GM19397 (cell line): ENCODE measurements around the gene DNAH2.

Experiments used
- ATAC-seq: cut with Tn5 transposase; IDR thresholded peaks from one replicate; pipeline ENCODE4 v1.9.1; 2021; ENCODE audit warnings: mild to moderate bottlenecking, moderate library complexity; ENCODE audit not compliant: unreplicated experiment

The DNAH2 gene

DNA sequence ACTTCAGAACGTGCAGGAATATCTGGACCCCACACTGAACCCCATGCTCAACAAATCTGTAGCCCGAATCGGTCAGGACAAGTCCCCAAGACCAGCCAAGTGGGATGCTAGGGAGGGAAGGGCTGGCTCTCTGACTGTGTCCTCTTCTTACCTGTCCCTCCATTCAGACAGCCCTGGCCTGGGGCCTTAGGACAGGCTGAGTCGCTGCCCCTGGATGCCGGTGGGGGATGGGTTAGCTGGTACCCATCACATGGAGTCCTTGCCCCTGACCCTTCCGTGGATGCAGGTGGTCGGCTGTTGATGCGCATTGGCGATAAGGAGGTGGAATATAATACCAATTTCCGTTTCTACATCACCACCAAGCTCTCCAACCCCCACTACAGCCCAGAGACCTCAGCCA, 100.5 kb downstream of the DNAH2 start:
- ATAC-seq: no peak

DNA sequence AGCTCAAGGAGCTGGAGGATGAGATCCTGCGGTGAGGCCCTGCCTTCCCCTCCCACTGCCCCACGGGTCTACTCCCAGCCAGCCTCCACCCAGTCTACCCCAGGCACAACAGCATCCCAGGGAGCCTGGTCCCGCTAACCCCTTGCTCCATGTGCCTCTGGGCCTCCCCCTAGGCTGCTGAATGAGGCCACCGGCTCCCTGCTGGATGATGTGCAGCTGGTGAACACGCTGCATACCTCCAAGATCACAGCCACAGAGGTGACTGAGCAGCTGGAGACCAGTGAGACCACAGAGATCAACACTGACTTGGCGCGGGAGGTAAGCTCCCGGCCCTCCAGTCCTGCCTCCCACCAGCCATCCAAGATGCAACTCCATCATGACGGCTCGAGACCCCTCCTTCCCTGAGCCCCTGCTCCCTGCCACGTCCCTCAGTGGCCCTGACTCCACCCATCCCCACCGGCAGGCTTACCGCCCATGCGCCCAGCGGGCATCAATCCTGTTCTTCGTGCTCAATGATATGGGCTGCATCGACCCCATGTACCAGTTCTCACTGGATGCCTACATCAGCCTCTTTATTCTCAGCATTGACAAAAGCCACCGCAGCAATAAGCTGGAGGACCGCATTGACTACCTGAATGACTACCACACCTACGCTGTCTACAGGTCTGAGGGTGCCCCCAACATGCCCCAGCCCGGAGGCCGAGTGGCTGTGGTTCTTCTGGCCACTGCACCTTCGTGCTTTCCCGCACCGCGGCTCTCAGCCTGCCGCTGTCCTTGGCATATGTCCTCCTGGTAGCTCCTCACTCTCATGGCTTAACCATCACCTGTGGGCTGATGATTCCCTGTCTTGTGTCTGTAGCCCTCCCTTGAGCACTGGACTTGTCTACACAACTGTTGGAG, 101.5 kb downstream of the DNAH2 start:
- no peak for ATAC-seq

DNA sequence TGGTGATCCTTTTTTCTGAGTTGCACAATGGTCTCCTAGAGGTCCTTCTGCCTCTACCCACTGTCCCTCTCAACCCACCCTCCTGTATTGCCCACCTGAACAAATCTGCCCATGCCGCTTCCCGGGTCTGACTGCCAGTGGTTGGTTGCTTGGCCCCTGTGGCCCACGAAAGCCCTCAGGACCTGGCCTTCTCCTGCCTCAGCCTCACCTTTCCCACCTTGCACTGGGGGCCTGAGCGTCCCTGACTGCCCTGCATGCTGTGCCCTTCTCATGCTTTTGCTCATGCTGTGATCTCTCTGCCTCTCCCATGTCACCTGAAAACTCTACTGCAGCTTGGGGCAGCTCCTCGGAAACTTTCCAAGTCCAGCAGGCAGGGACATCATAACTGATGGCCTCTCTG, 102.7 kb downstream of the DNAH2 start:
- no peak for ATAC-seq

DNA sequence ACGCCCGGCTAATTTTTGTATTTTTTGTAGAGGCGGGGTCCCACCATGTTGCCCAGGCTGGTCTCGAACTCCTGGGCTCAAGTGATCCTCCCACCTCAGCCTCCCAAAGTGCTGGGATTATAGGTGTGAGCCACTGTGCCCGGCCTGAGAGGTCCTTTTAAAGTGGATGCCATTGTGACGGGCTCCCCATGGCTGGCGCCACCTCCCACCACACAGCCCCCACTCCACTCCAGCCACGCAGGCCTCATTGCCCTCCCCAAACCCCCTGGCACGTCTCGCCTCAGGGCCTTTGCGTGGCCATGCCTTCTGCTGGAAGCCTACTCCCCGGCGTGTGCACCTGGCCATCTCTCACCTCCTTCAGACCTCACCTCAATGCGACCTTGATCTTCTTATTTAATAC, 104.6 kb downstream of the DNAH2 start:
- ATAC-seq: no peak

DNA sequence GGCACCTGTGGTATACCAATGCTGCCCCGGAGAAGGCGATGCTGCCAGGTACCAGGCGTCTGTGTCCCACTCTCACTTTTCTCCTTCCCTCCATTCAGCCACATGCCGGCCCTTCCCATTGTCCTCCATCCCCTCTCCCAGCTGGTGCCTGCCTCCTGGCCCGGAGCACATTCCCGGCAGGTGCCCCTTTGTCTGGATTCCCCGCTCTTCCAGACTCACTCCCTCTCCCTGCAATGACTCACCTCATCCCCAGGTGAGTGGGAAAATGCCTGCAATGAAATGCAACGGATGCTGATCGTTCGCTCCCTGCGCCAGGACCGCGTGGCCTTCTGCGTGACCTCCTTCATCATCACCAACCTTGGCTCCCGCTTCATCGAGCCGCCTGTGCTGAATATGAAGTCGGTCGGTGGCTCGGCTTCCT, 106.0 kb downstream of the DNAH2 start:
- ATAC-seq: no peak

DNA sequence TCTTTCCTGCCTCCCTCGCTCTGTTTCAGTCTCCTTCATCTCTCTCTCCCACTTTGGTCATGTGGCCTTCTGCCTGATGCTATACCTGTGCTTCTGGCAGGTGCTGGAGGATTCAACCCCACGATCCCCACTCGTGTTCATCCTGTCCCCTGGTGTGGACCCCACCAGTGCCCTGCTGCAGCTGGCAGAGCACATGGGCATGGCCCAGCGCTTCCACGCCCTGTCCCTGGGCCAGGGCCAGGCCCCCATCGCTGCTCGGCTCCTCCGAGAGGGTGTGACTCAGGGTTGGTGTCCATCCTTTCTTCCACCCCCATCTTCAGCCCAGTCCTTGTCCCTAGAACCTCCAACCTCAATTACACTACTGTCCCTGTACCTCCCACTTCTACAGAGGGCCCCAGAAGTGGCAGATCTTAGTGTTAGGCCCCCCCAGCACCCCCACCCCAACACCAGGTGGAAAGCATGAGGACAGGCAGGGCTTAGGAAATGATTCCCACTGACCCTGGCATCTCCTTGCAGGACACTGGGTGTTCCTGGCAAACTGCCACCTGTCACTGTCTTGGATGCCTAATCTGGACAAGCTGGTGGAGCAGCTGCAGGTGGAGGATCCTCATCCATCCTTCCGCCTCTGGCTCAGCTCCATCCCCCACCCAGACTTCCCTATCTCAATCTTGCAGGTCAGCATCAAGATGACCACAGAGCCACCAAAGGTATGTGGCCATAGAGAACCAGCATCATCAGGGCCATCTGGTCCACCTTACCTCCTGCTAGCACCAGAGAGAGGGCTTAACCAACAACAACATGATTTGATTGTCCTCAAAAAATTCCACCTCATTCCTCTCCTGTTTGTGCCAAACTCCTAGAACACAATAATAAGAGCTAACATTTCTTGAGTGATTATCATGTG, 106.7 kb downstream of the DNAH2 start:
- ATAC-seq: no peak

DNA sequence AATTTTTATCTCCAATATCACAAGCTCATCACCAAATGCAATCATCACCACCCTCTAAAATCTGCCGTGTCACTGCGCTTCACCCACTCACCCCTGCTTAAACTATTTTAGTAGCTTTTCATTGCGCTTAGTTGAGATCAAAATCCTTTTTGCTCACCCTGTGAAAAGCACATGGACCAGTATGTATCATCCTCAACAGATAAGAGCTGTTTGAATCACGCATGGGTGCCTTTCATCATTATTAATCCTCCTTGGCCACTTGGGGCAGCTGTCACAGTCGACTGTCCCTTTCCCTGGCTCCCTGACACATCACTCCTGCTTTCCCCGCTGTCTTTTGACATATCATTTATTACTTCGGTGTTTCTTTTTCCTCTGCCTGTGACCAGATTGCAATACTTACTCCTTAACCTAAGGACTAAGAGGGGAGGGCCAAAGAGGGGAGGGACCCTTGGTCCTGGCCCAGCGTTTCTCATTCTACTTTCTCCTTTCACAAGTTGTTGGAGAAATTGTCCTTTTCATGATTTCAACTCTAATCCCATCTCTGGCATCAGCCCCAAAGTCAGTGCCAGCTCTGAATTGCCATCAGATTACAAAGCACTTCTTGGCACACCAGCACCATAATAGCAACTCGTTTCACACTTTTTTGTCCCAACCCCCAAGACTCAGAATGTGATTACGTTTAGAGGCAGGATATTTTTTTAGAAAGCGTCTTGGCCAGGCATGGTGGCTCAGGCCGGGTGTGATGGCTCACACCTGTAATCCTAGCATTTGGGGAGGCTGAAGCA, 107.9 kb downstream of the DNAH2 start:
- ATAC-seq: no peak

DNA sequence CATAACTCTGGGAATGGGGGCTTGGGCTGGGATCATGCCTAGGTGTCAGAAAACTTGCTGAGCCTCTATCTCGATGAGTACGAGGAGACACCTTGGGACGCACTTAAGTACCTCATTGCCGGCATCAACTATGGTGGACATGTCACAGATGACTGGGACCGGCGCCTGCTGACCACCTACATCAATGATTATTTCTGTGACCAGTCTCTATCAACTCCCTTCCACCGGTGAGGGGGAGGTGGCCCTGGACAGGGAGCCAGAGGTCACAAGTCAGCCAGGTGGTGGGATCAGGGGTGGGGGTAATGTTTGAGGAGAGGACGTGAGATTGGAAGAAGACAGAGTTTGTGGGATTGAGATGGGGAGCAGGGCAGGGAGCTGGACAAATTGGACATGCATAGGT, 113.1 kb downstream of the DNAH2 start:
- ATAC-seq: no peak

DNA sequence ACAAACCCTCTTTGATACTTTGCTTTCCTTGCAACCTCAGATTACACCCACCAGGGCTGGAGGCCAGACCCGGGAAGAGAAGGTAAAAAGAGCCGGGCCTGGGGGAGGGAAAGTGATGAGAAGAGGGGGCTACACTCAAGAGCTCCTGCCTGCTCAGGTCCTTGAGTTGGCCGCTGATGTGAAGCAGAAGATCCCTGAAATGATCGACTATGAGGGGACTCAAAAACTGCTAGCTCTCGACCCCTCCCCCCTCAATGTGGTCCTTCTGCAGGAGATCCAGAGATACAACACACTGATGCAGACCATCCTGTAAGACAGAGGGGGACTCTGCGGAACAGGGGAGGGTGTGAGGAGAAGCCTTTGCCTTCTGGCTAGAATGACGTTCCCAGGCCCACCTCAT, 113.7 kb downstream of the DNAH2 start:
- ATAC-seq: no peak

DNA sequence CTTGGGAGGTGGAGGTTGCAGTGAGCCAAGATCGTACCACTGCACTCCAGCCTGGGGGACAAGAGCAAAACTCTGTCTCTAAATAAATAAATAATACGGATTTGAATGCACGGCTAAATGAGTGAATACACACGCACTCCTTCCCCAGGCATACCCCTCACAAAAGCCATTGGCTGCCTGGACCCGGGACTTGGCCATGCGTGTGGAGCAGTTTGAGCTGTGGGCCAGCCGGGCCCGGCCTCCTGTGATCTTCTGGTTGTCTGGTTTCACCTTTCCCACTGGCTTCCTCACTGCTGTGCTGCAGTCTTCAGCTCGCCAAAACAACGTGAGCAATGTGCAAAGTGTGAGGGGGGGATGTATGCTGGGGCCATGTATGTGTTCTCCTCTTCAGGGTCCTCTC, 114.9 kb downstream of the DNAH2 start:
- ATAC-seq: no peak

DNA sequence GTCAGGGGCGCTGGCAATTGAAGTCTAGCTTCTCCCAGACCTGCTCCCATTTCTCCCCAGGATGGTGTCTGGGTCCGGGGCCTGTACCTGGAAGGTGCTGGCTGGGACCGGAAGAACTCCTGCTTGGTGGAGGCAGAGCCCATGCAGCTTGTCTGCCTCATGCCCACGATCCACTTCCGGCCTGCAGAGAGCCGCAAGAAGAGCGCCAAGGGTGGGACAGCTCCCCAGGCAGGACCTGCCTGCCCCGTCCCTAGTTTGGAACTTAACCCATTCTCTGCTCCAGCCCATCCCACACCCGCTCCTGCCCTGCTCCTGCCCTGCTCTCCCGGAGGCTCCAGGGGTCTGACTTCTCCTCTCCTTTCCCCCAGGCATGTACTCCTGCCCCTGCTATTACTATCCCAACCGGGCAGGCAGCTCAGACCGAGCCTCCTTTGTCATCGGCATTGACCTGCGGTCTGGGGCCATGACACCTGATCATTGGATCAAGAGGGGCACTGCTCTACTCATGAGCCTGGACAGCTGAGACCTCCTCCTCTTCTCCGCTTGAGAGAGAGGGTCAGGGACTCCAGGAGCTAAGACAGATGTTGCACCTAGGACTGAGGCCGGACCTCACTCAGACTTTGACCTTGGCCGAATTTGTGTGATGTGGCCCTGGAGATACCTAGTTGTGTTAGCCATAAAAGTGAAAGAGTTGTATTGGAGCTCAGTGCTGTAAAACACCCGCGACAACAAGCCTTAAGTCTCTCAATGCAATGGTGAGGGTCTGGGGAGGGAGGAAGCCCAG, 115.7 kb downstream of the DNAH2 start:
- ATAC-seq: no peak

DNA sequence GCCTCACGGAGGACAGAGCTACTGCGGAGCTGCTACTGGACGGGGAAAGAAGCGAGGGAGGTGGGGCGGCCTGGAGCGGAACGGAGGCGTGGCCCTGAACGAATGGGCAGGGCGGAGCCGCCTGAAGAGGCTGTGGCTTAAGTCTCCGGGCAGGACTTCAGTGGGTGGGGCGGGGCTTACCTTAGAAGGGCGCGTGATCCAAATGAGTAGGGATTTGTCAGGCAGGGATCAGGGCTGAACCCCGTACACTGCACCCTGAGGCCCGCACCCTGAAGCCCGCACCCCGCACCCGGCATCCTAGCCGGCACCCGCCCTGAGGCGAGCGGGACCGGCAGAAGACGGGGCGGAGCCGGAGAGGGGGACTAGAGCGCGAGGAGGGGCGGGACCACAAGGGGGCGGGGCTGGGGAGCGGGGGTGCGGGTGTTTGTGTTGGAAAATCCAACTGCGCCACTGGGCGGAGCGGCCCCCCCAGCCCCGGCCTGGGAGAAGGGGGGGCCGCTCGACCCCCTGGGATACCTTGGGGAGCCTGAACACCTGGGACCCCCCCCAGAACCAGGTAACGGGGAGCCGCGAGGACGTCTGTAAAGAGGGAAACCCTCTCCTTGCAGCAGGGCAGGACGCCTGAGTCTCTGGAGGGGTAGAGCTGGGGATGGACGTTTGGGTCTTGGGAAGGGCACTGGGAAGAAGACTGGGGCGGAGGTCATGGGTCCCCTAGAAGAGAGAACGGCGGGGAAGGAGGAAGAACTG, 116.4 kb downstream of the DNAH2 start, which contains the start of gene KDM6B:
TSS of gene KDM6B (plus strand) at position 423 of the 747 bp plus-strand sequence. CDS start 11,338 bp downstream, outside the sequence.
- peak; percentile 38 for ATAC-seq

DNA sequence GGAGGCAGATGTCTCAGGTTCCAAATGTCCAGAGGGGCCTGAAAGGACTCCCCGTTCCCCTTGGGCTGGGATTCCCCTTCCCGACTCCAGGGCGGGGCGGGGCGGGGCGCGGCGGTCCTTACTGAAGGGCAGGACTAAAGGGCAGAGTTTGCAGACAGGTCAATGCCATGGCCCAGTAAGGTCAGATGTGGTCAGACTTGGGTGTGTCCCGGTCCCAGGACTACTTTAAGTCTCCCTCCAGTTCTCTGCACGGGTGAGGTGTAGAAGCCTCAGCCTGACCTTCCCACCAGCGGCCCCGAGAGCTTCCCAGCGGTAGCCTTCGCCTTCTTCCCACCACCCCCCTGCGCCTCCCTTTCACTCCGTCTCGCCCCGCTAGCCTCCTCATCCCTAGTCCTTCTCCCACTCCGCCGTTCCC, 117.0 kb downstream of the DNAH2 start:
- no peak for ATAC-seq

DNA sequence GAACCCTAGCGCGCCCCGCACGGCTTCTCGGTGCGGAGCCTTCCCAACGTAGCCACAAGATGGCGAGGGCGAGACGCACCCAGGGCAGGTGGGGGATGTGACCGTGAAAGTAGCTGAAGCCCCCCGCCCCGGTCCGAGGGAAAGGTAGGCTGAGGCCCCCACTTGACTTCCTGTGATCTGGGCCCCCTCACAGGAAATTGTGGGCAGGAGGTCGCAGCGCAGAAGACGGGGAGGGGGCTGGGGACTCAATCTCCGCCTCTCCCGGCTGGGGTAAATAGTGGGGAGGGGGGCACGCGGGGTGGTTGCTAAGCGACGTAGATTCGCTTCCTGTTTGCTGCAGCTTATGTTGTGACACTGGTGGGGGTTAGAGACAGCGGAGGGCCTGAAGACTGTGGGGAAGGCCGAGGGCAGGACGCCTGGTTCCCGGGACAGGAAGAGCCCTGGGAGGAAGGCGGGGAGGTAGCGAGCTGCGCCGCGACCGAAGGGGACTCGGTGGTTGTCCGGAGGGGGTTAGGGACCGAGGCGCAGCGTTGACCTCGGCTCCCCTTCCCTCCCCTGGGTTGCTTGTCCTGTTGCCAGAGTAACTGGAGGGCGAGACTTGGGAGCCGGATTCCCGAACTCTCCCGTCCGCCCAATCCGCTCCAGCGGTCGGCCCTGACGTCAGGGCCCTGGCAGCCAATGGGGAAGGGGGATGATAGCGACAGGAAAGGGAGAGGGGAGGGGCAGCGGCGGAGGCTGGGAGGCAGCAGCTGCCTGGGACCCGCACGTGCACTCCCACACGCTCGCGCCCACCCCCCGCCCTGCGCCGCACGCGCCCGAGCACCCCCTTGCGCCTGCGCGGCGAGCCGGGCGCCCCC, 117.6 kb downstream of the DNAH2 start:
- ATAC-seq: peak; percentile 53

DNA sequence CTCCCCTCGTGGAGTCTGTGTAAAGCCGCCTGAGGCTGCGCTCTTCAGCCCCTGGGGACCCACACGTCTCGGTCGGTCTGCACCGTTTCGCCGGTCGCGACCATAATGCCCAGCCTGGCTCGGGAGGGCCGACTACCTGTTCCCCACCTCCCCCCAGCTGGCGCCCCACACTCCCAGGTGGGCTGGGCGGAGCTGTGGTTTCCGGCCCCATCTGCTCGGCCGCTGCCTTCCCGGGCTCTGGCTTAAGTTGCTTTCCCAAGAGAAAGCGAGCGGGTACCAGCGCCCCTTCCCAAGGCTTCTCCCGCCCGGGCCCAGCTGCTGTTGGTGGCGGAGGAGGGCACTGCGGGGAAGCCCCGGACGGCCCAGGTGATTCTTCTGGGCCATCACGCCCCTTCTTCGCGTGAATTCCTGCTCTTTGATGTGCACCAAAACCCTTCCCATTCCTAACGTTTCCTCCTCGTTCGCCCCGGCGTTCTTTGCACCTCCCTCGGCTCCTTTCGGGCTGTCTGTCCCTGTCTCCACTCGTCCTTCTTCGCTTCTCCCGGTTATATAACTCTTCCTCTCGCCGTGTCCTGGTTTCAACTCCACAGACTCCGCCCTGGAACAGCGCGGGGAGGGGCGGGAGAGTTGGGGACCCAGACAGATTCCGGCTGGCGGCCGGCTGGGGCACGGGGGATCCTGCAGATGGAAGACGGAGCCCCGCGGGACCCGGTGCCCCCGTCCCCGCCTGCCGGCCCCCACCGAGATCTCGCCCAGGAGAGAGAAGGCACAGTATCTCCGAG, 118.5 kb downstream of the DNAH2 start:
- ATAC-seq: no peak

DNA sequence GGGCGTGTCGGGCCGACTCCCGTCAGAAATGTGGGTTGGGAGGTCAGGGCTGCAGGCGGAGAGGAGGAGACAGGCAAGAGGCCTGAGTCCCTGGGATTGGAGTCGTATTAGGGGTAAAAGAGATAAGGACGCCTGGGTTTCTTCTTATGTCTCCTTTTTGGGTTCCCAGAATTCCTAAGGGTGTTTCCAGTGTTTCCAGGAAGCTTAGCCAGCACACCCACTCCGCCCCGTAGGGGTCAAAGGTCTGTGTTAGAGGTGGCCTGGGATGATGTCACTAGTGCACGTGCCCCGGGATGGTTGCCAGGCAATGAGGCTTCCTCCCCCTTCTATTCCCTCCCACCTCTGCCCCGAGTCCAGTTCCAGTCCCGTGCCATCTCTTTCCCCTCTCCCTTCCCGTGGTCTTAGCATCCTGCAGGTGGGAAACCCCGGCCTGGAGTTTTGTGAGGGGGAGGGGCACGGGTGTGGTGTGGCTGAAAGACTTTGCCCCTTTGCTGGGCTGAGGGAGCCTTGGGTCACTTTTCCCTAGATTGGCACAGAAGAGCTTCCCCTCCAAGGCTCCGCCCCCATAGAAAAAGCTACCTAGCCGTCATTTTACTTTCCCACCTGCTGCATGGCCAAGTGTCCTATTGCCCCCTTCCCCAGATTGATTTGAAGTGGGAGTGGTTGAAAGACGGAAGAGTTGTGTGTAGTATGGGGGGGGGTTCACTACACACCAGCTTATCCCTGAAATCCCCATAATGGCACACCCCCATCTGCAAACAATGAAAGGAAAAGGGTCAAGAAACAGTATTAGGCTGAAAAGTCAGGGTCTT, 119.3 kb downstream of the DNAH2 start:
- ATAC-seq: no peak
